Measurements from ENCODE around the gene NEK5.
A peak's percentile ranks its signal among the peaks of the same experiment; 100 is the strongest.
"Not testable (repeated sequence)": the region's sequence is repeated elsewhere in the genome, so short reads cannot be mapped to it uniquely, and the experiment has no call there.

The NEK5 gene

DNA sequence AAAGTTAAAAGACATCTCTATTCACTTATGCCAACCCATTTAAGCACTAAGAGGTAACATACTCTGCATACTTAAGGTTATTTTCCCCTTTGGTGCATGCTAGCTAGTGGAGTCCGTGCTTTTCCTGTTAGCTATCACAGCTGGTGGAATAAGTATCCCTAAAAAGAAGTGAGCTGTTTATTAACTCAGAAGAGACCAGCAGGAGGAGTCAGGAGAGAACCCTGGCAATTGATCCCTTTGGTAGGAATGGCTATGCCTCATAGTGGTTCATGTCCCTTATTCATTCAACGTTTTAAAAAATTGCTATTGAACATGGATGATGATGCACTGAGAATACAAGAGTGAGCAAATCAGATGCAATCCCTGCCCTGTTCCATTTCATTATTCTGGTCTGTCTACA is 12.4 kb upstream of the NEK5 start:
- DNase-seq (ENCODE audit: low read depth in 2 of 2) = no peak

DNA sequence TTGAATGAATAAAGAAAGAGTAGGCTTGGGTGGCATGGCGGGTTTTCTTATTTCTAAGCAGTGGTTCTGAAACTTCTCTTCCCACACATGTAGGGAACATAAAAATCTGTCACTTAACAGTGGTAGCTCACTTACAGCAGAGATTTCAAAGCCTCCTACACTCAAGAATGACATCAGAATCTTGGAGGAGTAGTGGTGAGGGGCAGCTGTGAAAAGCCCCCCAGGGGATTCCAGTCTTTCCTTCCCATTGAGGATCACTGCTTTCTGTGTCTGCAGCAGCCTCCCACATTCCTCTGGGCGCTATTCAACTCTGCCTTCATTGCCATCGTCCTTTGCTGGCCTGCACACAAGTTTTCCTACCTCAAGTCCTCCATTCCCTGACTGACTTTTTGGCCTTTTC is 8.6 kb upstream of the NEK5 start:
- DNase-seq (ENCODE audit: low read depth in 2 of 2) = no peak

DNA sequence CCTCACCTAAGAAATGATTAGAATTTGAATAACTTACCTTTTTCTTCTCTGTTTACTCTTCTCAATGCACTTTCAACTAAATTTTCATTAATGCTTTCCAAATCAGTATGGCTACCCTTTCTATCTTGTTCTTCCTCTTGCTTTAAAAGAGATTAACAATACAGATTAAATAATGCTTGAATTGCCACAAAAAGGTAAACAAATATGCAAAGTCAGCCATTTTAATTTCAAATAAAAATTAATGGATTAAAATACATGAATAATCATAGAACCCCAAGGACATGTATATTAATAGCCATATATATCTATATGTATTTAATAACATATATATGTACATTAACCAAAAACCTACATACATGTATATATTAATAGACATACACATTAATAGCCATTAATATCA is 7.9 kb upstream of the NEK5 start:
- DNase-seq (ENCODE audit: low read depth in 2 of 2) = no peak

DNA sequence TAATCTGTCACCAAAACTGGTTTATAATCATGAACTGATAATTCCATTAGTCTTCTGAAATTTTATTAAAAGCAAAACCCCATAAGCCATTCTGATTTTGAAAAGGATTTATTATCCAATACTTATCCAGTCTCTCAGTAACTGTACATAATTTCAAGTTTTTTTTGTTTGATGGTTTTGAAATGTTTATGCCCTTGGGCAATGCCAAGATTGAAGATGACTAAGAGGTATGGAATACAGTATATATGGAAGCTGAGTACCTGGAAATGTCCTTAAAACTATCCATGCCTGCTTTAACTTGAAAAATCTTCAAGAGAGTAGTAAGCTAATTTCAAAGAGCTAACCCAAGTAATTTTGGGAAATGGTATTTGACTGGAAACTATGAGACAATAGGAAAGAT is 1.8 kb upstream of the NEK5 start:
- DNase-seq (ENCODE audit: low read depth in 2 of 2) = no peak

DNA sequence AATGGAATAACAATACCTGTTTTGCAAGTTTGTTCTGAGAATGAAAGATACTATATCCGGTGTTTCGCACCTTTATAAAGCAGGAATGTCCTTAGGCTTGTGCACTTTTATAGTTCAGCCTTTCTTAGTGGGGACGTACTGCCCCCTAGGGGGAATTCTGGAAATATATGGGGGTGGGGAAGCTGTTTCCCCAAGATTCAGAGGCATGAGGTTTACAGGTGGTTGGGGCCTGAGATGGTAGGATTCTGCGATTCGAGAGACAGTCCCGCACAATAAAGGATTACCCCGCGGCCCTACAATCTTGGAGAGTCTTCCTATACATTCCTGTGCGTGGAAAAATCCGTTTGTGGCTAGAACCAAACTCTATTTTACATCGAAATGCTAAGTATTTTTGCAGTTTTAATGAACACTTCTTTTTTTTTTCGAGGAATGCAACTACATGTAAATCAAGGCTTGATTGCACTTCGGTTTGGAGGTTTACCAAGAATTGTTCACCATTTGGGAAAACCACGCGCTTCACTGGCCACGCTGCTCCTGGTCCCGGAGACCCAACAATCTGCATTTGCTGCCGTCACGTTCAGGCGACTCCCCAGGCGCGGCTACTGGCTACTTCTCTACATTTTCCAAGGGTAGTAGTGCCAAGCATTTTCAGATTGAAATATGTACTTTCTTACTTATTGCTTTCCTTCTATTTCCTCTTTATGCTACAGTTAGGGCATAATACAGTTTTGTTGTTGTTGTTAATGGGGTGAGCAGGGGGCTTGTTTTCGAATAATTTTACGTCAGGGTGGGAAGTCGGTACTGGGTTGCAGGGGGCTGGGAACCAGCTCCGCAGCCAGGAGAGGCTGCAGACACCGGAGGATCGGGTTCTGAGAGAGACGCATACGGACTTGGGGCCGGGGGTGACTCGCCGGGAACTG is 830 bp downstream of the NEK5 start:
- peak; percentile 12 to 26 for DNase-seq (ENCODE audit: low read depth in 2 of 2)

DNA sequence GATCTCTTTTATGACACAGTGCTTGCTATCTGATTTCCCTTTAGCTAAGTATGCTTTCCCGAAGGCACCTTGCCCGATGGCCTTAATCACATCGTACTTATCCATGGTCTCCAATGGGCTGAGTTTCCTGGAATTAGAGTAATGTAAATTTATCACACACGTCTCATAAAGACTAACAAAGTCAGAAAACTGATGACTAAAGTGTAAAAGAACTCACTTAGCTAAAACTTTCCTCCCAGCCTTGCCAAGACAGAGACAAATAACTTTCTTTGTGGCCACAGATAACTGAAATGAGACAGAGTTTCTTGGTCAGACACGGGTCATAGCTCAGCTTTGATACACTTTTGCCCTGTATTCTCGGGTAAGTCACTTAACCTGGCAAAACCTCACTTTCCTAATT is 1.5 kb downstream of the NEK5 start:
- DNase-seq (ENCODE audit: low read depth in 2 of 2) = no peak

DNA sequence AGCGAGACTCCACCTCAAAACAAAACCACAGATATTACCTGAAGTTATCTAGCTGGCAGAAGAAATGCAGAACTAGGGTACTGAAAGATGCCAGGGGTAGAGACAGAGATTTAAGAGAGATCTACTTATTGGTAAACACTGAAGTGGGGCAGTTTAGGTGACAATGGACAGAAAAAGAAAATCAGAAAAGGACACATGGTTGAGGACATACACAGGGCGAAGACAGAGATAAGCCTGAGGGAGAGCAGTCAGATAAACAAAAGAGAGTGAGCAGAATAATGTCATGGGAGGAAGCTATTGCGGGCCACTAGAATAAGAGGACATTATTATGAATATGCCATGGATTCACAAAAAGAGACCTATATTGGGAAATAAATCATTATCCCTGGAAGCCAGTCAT is 3.3 kb downstream of the NEK5 start:
- DNase-seq (ENCODE audit: low read depth in 2 of 2) = no peak

DNA sequence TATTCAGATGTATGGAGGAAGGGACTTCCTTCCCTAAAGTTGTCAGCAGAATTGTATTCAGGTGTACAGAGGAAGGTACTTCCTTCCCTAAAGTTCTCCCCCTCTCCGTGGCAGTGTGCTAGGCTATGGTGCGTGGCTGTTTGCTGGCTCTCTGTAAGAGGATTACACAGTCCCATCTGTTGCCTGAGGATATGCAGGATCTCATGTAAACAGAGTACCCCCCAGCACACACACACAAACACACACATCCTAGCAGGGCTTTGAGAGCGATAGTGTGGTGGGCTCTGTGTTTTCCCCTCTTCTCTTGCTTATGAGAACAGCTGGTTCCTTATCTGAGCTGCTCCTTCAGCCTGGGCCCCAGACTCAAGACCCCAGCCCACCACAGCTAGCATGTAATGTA is 10.3 kb downstream of the NEK5 start:
- no peak for DNase-seq (ENCODE audit: low read depth in 2 of 2)

DNA sequence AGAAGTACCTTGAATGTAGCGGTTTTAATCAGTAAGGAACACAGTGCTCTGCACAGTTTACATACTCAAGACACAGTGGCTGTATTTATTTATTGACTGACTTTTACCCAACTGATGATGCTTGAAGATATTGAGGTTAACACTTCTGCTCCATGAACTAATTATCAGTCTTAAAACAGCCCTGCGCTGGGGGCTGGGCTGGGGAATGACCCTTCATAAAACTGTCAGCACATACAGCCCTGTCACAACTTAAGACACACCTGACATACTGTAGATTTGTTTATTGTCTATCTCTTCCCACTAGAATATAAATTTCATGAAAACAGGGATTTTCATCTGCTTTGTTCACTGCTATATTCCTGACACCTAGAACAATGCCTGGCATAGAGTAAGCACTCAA is 10.8 kb downstream of the NEK5 start:
- DNase-seq (ENCODE audit: low read depth in 2 of 2) = no peak

DNA sequence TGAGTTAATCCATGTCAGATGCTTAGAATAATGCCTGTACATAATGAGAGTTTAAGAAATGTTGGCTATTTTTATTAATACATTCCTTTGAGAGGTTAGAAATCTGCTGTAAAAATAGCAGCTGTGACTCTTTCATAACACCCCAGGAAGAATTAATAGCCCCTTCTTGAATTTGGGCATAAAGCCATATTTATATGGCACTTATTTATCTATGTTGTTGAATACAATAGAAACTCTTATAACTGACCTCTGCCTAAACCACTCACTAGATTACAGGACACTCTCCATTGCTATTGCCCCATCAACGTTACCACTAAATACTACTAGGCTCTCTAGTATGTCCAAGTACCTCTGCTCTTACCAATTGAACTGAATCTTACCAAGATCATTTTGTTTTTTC is 16.3 kb downstream of the NEK5 start:
- no peak for DNase-seq (ENCODE audit: low read depth in 2 of 2)

DNA sequence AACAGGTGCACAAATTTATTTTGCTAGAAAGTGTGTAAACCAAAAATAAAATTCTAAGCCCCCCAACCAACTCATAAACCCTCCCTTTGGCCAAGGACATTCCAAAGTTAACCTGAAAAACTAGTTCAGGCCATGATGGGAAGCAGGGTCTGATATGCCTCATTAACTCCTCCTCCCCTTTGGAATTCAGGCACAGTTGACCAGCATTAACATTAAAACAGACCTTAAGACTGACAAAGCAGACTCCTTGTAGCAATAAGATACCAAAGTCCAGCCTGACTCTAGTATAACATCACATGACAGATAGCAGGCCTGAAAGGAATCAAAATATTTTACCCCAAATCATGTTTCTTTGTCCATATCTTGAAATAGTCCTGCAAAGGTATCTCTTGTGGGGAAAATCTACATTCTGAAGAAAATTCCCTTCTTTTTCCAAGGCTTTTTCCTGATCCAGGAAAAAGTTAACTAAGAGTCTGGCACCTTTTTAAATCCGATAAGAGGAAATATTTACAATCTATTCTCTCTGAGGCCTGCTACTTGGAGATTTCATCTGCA is 19.7 kb downstream of the NEK5 start:
- no peak for DNase-seq (ENCODE audit: low read depth in 2 of 2)

DNA sequence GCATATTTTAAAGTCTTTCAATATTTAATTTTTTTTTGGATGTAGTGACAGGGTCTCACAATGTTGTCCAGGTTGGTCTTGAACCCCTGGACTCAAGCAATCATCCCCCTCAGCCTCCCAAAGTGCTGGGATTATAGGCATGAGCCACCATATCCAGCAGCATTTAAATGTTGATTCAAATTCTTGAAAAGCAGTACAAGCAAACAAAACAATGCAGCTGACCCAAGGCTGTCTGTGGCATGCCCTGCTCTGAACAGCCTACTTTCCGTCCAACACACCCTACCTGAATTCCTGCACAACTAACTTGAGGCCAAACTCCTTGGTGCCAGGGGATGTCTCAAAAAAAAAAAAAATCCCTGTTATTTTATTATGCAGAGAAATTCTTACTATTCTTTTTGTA is 23.0 kb downstream of the NEK5 start:
- no peak for DNase-seq (ENCODE audit: low read depth in 2 of 2)

DNA sequence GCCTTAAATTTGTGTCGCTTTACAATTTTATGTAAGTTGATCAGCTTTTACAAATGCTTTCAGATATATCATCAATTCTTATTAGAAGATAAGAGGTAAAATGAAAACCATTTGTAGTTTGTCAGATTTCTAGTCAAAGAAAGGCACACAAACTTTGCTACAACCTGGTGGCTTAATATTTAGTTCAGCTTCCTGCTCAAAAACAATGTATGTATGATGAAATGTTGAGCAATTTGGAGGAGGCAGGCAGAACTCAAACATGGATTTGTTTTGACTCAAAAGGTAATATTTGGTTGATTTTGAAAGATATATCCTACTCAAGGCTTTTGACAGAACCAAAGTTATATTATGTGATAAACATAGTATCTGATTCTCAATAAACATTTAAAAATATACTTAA is 24.2 kb downstream of the NEK5 start:
- DNase-seq (ENCODE audit: low read depth in 2 of 2) = no peak

DNA sequence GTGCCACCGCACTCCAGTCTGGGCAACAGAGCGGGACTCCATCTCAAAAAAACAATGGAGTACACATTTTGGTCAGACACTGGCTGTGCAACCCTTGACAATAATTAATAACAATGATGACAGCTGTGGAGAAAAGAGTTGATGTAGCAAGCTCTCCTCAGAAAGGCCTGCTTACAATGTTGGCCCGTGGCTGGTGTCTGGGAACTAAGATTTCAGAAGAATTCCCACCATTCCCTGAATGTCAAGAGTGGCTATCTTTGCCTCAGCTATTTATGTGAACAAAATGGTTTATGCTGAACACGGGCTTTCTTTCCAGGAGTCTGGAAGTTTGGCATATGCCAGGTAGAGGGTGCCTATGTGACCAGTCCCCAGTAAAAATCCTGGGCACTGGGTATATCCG is 25.5 kb downstream of the NEK5 start:
- DNase-seq (ENCODE audit: low read depth in 2 of 2) = no peak

DNA sequence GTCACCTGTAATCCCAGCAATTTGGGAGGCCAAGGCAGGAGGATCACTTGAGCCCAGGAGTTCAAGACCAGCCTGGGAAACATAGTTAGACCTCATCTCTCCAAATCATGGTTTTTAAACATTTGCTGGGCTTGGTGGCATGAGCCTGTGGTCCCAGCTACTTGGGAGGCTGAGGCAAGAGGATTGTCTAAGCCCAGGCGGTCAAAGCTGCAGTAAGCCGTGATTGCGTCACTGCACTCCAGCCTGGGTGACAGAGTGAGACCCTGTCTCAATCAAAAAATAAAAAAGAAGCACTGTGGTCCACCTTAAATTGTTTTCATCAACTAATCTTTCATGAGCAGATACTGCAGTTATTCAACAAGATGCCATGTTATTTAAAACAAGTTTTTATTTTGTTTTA is 26.4 kb downstream of the NEK5 start:
- not testable (repeated sequence) for DNase-seq (ENCODE audit: low read depth in 2 of 2)

DNA sequence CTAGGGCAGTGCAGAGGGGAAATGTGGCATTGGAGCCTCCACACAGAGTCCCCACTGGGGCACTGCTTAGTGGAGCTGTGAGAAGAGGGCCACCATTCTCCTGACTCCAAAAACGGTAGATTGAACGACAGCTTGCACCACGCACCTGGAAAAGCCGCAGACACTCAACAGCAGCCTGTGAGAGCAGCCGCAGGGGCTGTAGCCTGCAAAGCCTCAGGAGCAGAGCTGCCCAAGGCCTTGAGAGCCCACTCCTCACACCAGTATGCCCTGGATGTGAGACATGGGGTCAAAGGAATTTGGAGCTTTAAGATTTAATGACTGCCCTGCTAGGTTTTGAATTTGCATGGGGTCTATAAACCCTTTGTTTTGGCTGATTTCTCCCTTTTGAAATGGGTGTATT is 31.7 kb downstream of the NEK5 start:
- no peak for DNase-seq (ENCODE audit: low read depth in 2 of 2)

DNA sequence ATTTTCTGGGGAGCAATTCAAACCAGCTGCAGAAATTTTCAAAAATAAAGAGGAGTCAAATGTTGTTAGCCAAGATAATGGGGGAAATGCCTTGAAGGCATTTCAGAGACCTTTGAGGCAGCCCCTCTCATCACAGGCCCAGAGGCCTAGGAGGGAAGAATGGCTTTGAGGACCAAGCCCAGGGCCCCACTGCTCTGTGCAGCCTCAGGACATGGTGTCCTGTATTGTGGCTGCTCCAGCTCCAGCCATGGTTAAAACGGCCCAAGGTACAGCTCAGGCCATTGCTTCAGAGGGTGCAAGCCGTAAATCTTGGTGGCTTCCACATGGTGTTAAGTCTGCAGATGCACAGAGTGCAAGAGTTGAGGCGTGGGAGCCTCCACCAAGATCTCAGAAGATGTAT is 32.1 kb downstream of the NEK5 start:
- no peak for DNase-seq (ENCODE audit: low read depth in 2 of 2)

DNA sequence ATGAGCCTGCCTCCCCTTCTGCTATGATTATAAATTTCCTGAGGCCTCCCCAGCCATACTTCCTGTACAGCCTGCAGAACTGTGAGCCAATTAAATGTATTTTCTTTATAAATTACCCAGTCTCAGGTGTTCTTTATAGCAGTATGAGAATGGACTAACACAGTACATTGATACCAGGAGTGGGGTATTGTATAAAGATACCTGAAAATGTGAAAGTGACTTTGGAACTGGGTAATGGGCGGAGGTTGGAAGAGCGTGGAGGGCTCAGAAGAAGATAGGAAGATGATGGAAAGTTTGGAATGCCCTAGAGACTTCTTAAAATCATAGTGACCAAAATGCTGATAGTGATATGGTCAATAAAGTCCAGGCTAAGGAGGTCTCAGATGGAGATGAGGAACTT is 32.8 kb downstream of the NEK5 start:
- DNase-seq (ENCODE audit: low read depth in 2 of 2) = no peak

DNA sequence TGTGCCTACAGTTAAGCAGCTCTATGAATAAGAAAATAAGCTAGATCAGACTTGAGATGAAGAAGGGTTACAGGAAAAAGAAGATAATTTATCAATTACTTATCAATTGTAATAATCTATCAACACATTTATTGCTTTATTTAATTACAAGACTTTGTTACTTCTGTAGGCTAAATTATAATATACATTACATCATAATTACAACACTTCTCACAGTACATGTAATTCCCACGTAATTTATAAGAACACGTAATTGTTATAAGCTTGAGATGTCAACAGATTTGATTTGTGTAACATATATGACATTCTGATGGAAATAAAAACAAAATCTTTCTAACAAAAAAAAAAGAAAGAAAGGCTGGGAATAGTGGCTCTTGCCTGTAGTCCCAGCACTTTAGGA is 36.8 kb downstream of the NEK5 start:
- DNase-seq (ENCODE audit: low read depth in 2 of 2) = no peak

DNA sequence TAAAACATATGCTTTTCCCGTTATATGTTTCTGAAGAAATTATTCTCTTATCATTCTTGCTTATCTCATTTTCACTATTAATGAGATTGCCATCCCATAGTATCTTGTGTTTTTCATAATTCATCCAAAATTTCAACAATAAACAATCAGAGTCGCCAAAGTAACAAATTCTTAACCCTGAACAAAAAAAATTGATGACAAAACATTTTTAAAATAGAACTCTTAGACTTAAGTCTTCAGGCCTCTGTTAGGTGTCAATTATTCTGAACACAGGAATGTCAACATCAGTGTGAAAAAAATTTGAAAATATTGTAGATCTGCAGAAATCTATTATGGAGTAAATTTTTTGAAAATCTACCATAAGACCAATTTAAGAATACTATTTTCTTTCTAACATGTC is 37.4 kb downstream of the NEK5 start:
- no peak for DNase-seq (ENCODE audit: low read depth in 2 of 2)

DNA sequence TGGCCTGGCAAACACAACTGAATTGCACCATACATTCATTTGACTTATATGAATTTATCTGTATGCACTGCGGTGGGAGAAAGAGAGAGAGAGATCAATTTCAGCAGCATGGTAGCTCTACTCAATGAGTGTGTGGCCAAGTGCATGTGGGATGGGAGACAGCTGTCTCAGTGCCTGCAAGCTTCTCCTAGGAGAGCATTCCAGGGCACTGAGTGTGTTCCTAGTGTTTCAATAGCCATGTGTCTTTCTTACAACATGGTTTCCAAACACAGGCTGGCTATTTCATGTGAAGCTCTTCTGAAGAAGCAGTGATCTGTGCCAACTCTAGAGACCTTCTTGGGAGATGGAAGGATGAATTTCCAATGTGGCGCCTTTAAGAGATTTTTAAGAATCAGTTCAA is 43.5 kb downstream of the NEK5 start:
- no peak for DNase-seq (ENCODE audit: low read depth in 2 of 2)

DNA sequence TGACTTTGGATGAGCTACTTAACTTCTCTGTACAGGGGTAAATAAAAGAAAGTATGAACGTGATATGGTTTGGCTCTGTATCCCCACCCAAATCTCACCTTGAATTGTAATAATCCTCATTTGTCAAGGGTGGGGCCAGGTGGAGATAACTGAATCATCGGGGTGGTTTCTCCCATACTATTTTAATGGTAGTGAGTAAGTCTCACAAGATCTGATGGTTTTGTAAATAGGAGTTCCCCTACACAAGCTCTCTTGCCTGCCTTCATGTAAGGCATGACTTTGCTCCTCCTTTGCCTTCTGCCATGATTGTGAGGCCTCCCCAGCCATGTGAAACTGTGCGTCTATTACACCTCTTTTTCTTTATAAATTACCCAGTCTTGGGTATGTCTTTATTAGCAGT is 43.9 kb downstream of the NEK5 start:
- not testable (repeated sequence) for DNase-seq (ENCODE audit: low read depth in 2 of 2)

DNA sequence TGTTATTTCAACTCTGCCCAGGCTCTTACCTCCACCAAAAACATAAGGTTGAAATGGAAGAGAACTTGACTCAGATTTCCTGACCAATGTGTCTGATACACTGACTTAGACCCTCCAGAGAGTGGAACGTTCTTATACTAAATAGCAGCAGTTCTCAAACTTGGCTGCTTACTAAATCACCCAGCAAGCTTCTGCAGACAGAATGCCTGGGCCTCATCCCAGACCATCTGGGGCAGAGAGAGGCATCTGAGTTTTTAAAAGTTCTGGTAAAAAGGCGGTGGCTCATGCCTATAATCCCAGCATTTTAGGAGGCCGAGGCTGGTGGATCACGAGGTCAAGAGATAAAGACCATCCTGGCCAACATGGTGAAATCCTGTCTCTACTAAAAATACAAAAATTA is 46.3 kb downstream of the NEK5 start:
- DNase-seq (ENCODE audit: low read depth in 2 of 2) = no peak

DNA sequence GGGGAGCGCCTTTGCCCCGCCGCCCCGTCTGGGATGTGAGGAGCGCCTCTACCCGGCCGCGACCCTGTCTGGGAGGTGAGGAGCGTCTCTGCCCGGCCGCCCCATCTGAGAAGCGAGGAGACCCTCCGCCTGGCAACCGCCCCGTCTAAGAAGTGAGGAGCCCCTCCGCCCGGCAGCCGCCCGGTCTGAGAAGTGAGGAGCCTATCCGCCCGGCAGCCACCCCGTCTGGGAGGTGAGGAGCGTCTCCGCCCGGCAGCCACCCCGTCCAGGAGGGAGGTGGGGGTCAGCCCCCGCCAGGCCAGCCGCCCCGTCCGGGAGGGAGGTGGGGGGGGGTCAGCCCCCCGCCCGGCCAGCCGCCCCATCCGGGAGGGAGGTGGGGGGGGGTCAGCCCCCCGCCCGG is 49.0 kb downstream of the NEK5 start:
- DNase-seq (ENCODE audit: low read depth in 2 of 2) = not testable (repeated sequence)
